Fibroblast of pulmonary artery (primary cell): Measurements from ENCODE around the gene UBE2H.

ENCODE experiments used
- DNase-seq: peaks from one replicate; pipeline ENCODE4 v3.0.0-alpha.2; 2010; ENCODE audit warnings: low read depth
- H3K4me3 ChIP-seq: replicated peaks from 2 replicates; pipeline ENCODE4 v1.5.1; 2011; ENCODE audit warnings: low read depth, mild to moderate bottlenecking, control low read depth, low read length, moderate library complexity
- CTCF ChIP-seq: IDR thresholded peaks from 2 replicates; pipeline ENCODE4 v1.5.1; 2011; ENCODE audit warnings: mild to moderate bottlenecking, control low read depth, low read length, inconsistent platforms; ENCODE audit errors: missing control alignments

Gene UBE2H

GRCh38 chr7:129886818-129887186, 66.0 kb downstream of the UBE2H start:
- no peak for TF ChIP-seq CTCF
- no peak for DNase-seq

GRCh38 chr7:129886167-129886817, 66.5 kb downstream of the UBE2H start:
- H3K4me3 ChIP-seq, result no peak overlapping the region
- no peak for DNase-seq
- no peak for TF ChIP-seq CTCF

More at GRCh38 chr7:129886818-129887186, 66.0 kb downstream of the UBE2H start:
- H3K4me3 ChIP-seq, result no peak overlapping the region

- no peak for TF ChIP-seq CTCF
- no peak overlapping the region for H3K4me3 ChIP-seq
- DNase-seq, result no peak
These were observed 68.3 kb downstream of the UBE2H start for GRCh38 chr7:129884495-129884894.

GRCh38 chr7:129883151-129883550, 69.6 kb downstream of the UBE2H start:
- TF ChIP-seq CTCF, result no peak
- DNase-seq, result no peak
- H3K4me3 ChIP-seq, result no peak overlapping the region

GRCh38 chr7:129882531-129882930, 70.2 kb downstream of the UBE2H start:
- TF ChIP-seq CTCF, result no peak
- no peak for DNase-seq
- no peak overlapping the region for H3K4me3 ChIP-seq

- H3K4me3 ChIP-seq, result no peak overlapping the region
- TF ChIP-seq CTCF, result no peak
- DNase-seq, result no peak
These were observed 75.5 kb downstream of the UBE2H start for GRCh38 chr7:129877146-129877792.
